ENCODE results near the gene TRIB2.

TRIB2 gene

DNA sequence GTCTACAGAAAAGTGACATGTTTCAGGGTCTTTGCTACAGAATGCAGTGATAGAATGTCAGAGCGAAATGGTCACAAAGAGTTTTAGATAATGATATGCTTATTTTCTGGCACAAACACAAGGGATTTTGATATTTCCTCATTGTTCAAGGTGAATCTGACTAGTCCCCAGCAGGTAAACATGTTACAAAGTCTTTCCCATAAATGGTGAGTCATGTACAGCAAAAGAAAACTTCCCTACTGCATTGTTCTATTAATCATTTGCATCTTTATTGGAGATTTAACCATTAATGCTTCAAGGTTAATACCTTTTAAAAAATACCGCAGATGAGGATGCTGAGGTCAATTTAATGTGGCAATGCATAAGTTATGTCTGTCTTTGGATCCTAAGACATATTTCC, 19.1 kb upstream of the TRIB2 start:
- no peak for DNase-seq

- no peak for DNase-seq
Observed at GRCh38 chr2:12700989-12701388, 15.7 kb upstream of the TRIB2 start.

- DNase-seq: no peak
Observed at GRCh38 chr2:12701786-12702167, 15.0 kb upstream of the TRIB2 start.

DNA sequence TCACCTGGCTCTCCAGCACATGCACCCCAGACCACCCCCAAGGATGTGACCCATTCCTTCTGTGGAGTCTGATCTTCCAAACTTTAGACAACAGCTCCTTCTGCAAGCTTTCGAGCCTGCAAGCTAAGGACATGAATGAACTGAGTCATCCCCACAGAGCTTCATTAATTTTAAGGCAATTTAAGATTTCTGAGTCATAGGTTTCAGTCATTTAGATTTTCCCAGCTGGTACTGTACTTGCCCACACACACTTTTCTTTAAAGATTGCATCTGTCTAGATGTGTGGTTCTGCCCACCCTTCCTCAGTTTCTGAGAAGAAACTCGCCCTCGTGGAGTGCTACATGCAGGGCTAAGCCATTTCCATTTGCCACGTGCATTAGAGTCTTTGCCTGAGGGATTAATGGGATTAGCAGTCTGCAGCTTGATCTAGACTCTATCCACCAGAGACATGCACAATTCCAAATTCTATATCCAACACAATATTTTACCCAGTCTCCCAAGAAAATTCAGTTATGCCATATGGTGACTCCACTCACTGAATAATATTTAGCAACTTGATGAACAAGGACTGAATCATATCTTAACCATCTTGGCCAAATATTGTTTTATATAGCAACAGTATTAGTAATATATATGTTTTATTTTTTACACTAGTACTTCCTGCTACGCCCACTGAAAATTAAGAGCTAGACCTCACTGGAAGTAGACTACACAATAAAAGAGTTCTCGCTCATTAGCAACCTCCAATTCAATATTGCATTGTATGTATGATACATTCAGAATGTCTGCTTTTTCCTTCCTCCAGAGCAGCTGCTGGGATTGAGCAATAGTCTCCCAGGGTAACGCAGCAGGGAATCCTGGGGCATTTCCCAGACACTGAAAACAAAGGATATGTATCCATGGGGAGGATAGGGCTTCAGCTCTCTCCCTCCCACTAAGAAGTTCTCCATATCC, 14.3 kb upstream of the TRIB2 start:
- peak in 15 of 56 donors; percentile 16 to 50 (median 37) for DNase-seq

- no peak for DNase-seq
Observed at GRCh38 chr2:12704378-12704777, 12.4 kb upstream of the TRIB2 start.

DNA sequence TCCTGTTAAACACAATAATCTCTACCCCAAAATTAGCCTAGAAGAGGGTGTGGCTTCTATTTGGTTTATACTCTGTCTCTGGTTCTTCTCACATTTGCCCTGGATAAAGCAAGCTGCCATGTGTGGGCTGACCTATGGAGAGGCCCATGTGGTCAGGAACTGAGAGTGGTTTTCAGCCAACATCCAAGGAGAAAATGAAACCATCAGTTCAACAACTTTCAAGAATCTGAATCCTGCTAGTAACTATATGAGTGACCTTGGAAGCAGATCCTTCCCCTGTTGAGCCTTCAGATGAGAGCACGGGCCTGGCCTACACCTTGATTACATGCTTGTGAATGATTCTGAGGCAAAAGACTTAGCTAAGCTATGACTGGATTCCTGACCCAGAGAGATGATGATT, 11.5 kb upstream of the TRIB2 start:
- no peak for DNase-seq

GRCh38 chr2:12705742-12706141, 11.0 kb upstream of the TRIB2 start:
- no peak for DNase-seq

DNA sequence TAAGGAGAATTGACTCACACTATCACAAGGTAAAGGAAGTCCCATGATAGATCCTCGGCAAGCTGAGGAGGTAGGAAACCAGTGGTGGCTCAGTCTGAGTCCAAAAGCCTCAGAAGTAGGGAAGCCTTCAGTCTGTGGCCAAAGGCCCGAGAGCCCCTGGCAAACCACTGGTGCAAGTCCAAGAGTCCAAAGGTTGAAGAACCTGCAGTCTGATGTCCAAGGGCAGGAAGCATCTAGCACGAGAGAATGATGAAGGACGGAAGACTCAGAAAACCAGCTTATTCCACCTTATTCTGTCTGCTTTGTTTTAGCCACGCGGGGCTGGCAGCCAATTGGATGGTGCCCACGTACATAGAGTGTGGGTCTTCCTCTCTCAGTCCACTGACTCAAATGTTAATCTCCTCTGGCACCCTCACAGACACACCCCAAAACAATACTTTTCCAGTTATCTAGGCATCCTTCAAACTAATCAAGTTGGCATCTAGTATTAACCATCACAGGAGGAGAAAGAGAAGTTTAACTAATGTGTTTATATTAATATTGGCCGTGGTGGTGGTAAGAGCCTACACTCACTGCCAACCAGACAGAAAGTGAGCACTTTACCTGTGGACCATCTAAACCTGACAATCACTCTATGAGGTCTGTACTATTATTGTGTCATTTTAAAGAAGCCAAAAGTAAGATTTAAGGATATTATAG, 8.1 kb upstream of the TRIB2 start:
- no peak for DNase-seq

DNA sequence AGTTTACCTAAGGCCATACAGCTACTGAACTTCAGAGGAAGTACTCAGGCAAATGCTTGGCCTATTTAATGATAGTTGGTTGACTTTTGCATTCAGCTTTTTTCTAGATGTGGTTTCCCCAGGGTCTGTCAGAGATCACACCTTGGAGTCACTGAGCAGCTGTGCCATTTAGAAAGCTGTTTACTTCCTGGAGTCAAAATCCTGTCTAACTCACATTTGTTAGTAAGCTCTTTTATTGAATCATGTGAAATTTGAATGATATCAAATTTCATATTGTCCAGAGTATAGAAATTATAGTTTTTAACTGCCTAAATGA, 7.6 kb upstream of the TRIB2 start:
- DNase-seq: no peak

GRCh38 chr2:12710301-12710700, 6.4 kb upstream of the TRIB2 start:
- no peak for DNase-seq

GRCh38 chr2:12711339-12711738, 5.4 kb upstream of the TRIB2 start:
- no peak for DNase-seq

DNA sequence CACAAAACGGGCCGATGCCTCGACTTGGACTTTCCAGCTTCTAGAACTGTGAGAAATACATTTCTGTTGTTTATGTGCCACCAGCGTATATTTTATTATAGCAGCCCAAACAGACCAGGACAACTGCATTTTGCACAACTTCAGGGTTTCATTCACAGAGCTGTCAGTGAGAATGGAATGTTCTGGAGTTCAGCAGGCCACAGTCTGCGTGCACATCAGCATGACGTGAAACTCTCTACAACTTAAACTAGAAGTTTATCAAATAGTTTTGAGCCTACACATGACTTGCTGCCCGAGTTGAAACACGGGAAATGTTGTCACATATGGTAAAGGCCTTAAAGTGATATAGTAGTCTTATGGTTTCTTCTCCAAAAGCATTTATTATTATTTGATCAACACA, 3.9 kb upstream of the TRIB2 start:
- no peak for DNase-seq

DNA sequence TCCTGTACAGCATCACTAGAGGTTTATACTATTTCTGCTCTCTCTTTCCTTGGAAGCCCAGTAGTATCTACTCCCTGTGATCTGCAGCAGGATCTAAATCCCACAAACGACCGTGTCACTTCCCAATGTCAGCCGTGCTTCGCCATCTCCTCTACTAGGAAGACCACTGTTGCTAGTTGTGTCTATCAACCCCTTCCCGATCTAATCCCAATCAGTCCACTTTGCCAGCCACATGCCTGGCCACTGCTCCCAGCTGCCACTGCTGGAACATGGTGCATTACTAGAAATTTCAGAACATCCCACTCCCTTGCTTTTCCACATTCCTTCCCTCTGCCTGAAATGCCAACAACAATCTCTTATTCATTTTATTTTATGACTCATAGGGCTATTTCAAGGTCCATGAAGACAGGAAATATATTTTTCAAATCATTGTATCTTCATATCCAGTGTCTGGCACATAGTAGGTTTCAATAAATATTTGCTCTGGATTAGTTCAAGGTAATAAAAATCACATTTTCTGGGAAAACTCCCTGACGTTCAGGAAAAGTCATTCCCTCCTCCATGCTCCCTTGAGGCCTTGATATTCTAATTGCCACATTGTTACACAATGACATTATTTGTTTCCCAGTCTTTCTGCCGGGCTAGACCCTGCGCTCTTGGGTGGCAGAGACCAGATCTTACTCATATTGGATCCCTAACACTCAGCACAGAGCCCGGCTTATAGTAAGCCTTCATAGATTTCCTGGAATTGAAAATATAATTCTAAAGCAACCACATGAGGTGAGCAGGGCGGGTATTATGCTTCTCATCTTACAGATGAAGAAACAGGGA, 2.1 kb upstream of the TRIB2 start:
- DNase-seq: no peak

- no peak for DNase-seq
Observed at GRCh38 chr2:12715258-12716031, 1.3 kb upstream of the TRIB2 start.

DNA sequence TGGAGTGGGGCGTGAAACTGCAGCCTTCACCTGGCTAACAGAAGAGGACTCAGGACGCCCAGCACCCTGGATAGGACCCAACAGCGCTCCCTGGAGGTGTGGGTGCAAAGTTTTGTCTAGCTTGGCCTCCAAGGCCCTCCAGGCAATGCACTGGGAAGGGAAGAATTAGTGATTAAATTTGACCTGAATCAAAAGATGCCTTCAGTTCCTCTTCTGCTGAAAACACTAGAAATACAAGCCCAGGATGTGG, 779 bp upstream of the TRIB2 start:
- peak in 40 of 56 donors; percentile 22 to 76 (median 56) for DNase-seq

DNA sequence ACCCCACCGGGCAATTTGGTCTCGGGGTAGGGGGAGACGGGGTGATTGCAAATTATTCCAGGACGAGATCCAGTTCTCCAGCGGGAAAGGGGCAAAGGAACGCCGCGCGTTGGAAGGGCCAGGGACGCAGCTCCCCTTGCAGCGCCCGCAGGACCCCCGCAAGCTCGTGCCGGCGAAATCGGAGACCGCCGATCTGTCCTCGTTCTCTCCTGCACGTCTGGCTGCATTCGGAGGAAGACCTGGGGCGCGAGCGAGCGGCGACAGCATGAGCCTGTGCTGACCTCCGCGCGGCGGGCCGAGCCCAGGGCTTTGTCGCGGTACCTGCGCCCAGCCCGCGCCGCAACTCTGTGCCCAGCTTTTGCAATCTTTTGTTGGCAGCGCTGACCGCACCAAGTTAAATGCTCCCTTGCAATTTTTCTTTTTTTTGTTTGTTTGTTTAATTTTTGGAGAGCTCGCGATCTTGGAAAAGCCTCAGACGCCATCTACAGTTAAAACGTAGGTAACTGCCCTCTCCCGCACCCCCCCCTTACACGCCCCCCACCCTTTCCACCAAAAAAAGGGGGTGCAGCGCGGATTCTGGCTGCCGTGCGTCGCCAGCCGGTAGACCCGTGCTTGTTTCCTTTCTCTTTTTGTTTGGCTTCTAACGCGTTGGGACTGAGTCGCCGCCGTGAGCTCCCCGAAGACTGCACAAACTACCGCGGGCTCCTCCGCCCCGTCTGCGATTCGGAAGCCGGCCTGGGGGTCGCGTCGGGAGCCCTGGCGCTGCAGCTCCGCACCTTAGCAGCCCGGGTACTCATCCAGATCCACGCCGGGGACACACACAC, 667 bp downstream of the TRIB2 start:
- DNase-seq: peak in 27 of 56 donors; percentile 26 to 73 (median 53)

DNA sequence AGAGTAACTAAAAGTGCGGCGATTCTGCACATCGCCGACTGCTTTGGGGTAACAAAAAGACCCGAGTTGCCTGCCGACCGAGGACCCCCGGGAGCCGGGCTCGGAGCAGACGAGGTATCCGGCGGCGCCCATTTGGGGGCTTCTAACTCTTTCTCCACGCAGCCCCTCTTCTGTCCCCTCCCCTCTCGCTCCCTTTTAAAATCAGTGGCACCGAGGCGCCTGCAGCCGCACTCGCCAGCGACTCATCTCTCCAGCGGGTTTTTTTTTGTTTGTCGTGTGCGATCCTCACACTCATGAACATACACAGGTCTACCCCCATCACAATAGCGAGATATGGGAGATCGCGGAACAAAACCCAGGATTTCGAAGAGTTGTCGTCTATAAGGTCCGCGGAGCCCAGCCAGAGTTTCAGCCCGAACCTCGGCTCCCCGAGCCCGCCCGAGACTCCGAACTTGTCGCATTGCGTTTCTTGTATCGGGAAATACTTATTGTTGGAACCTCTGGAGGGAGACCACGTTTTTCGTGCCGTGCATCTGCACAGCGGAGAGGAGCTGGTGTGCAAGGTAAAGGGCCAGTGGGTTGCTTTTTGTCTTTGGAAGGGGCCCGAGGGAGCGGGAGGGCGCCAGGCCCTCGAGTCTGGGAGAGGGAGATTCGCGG, 1.4 kb downstream of the TRIB2 start:
- peak in 2 of 56 donors; percentile 40 to 48 for DNase-seq

DNA sequence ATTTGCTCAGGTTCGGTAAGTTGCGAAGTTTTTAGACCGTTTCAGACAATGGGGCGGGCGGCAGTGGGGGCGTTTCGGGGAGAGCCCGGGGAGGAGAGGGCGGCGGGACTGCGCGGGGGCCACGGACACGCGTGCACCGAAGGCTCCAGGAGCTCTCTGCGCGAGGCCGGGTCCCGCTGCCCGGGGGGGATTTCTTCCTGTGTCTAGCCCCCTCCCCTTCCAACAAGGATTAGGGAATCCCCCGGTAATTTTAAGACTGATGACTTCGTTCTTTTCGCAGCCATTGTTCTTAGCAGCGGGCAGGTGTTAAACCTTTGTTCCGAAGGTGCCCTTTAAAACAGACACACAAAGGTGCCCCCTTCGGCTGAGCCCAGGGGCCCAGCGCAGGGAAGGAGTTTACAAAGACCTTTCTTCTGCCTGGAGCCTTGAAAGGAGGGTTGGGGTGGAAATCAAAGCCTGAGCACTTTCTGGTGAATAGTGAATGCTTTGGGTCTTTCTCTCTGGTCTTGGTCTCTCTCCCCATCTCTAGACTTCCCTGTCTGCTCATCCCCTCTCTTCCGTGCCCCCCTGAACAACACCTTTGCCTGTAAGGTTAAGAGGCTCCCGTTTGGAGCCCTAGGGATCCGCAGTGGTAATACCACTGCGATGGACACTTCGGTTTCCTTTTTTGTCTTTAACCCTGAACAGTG, 2.1 kb downstream of the TRIB2 start:
- peak in 1 of 56 donors; percentile 17 for DNase-seq
